Frontal cortex (tissue), 4 donors: ENCODE data around the gene INPP5A. TPM values are rescaled to one million over a fixed set of nuclear protein-coding genes. Genes with fewer than 3 reads are reported as not detected.

Experiments
- DNase-seq, 2 donors: peaks; one replicate each; pipeline ENCODE4 v3.0.0; 2012; ENCODE audit warnings: low spot score in 2 of 2
- FAIRE-seq: peaks from 2 replicates; lab custom pipeline; 2012; peaks lifted over from hg19 to GRCh38; lab: Jason Lieb, UNC
- total RNA-seq: library from RNA; depleted of rRNA; stranded (reverse); fragments of >200 nt; gene quantifications from one replicate; pipeline ENCODE4 v1.2.3, GENCODE V29; 2014
- donor health status: control.
- donor health status: control.
- donor health status: control.

Gene INPP5A
- total RNA-seq, 1 donor from 2014 or later = 38.7 TPM

DNA sequence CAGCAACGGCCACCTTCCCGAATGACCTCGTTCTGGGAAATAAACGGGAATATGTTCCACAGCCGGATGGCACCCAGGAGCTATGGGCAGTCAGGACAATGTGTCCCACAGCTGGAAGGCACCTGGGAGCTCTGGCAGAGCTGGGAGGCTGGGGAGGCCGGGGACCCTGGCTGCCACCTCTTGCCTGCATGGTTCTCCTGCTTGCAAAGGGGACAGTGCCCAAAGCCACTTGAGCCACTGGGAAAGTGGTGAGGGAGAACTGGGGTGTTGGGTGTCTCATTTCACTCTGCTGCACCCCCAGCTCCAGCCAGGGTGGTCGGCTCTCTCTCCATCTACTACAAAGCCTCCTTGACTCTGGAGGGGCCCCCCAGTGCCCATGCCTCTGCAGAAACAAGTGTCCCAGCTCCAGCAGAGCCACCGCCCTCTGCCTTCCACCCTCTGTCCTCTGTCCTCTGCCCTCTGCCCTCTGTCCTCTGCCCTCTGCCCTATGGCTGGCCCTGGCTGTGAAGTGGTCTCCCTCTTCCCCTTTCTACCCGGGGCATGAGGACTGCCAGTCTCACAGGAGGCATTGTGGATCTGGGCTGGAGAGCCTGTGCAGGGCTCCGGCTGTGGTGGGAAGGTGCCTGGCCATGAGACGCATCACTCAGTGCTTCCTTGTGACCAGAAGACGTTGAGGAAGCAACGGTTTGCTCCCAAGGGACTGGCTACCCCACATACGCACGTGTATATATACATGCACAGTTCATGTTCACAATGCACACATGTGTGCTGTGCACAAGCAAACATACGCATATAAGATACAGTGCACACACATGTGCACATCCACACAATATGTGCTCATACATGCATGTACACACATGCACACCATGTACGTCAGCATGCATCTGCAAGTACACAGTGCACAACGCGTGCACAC lies 21.5 kb upstream of the INPP5A start:
- FAIRE-seq (no peak), DNase-seq (no peak)

DNA sequence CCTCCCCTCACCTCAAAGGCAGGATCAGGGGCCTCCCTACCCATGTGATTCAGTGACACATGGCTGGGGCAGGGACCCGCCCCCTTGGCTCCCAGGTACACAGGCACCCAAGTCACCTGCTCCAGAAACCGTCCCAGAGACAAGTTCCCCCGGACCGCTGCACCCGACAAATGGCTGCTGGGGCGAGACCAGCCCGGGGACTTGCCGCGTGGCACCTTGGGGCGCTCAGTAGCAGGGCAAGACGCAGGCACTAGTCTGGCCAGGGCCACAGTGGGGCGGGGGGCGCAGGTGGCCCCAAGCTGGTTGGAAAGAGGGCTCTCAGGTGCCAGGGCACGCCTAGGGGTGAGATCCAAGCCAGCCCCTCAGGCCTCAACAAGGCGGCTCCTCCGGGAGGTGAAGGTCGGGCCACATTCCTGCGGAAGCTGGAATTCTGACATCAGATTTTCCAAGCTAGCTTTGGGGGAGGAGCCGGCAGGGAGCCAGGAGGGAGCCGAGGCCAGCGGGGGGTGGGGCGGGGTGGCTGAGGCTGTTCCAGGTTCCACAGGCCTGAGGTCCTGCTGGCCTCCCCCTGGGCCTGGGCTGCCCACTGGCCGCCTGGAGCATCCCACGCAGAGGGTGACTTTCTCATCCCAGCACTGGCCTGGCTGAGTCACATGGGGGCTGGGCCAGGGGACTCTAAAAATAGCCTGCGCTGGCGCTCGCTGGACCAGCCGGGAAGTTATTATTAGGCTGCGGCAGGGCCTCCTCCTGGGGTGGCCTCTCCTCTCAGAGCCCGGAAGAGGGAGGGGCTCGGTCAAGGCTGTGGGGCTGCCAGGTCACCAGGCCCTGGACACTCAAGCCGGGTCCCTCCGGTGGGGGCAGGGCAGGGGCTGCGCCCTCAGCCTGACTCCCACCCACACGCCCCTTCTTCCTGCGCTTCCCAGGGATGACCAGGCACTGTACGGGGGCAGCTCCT lies 20.5 kb upstream of the INPP5A start:
- peak; percentile 76 to 92 for DNase-seq
- no peak for FAIRE-seq

GRCh38 chr10:132517951-132518521 lies 19.6 kb upstream of the INPP5A start:
- peak in 1 of 2 donors; percentile 15 for DNase-seq
- no peak for FAIRE-seq

DNA sequence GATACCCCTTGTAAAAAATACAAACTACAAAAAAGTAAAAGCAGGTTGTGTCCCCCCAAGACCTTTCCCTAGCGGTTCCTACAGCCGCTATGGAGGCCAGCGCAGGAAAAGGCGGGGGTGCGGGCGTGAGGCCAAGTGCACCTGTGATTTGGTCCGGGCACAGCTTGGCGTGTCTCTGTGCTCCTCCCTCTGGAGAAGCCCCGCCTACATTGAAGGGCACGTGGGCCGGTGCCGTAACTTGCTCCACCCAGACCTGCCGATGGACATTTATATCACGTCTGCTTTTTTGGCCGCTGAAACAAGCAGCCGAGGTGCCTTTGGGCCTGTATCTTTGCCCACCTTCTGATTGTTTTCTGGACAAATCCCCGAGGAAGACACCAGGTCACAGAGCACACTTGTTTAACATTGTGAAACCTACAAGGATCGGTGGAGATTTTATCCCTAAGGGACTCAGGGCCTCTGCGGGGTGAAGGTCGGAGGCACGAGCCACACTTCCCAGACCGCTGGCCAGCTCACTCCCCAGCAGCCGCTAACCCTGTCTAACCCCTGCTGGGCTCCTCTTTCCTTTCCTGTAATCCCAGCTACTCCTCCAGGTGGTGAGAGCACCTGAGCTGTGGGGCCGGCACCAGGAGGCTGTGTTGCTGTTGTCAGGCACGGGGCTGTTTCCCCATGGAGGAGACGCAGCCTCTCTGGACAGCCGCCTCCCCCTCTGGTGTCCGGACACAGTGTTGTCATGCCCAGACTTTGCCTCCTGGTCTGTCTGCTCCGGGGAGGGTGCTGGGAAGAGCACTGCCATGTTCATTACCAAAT lies 18.8 kb upstream of the INPP5A start:
- FAIRE-seq = no peak
- peak in 1 of 2 donors; percentile 14 for DNase-seq

GRCh38 chr10:132519382-132520176 lies 18.0 kb upstream of the INPP5A start:
- DNase-seq = no peak
- no peak for FAIRE-seq

DNA sequence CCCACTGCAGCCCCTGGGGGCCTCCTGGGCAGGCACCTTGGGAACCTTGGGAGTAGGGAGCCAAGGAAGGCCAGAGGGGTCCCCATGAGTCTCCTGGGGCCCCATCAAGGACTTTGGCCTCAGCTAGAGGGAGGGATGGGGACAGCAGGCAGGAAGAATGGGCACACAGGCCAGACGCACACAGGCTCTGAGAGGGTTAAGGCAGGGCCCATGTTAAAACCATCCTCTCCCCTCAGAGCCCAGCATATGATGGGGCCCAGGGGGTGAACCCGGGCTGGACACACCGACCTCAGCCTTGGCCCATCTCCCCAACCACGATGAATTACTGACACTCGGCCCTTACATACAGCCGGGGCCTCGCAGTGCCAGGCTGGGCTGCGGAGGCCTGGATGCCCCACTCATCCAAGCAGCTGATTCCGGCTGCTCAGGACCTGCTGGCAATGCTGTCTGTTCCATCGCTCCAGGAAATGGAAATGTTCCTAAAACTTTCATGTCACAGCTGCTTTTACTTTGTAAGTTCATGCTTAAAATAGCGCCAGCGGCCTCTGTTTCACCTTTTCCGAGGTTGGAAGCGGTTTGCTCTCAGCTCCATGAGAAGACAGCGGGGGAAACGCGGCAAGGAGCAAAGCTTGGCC lies 17.3 kb upstream of the INPP5A start:
- DNase-seq (no peak), FAIRE-seq (no peak)

DNA sequence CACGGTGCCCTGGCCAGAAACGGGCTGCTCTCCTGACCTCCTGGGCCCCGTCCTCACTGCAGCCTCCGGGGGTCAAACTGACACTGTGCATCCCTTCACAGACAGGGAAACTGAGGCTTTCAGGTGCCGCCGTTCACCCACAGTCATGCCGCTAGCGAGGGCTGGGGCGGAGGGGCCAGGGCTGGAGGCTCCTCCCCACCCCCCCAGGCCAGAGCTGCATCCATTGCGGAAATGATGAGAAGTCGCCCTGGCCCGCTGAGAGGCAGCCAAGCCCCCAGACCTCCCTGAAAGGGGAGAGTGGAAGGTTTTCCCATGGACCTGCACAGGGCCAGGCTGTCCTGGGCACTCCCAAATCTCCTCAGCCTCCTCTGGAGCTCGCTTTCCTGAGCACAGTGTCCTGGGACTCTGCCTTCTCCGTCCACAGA lies 16.5 kb upstream of the INPP5A start:
- FAIRE-seq = no peak
- no peak for DNase-seq

GRCh38 chr10:132521466-132522102 lies 16.0 kb upstream of the INPP5A start:
- FAIRE-seq (no peak), DNase-seq (no peak)

- FAIRE-seq = no peak
- DNase-seq = no peak
Measured at GRCh38 chr10:132522521-132523411, 14.8 kb upstream of the INPP5A start.

DNA sequence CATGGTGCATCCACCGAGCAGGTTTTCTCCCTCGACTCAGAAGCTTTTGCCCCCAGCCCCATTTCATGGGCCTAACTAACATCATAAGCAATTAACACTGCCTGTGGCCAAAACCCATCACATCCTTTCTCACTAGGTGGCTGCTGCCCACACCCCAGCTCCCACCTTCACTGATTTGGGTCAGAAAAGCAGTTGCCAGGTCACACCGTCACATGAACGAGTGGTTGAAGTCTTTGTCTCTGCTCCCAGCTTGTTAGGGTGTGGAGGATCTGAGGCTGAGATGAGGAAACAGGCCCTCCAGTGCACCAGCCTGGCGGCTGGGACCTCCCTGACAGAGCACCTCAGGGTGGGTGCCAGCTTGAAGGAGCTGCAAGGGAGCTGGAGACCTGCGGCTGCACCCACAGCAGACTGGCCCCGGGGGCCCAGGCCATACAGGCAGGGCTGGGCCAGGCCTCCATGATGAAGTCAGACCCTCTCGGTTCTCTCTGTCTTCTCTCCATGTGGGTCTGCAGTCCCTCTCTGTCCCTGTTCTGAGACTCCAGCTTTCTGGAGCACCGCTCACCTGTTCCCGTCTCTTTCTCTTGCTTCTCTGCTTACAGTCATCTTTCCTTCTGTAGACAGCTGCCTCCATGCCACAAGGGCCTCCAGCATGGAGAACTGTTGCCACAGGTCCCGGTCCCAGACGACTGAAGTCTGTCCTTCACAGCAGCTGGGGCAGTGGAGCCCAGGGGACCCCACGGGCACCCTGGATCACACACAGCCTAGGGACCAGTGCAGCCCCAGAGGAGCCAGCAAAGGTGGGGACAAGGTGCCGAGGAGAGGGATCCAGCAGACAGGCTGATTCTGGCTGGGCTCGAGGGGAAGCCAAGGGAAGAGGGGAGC lies 13.8 kb upstream of the INPP5A start:
- DNase-seq (no peak), FAIRE-seq (no peak)

DNA sequence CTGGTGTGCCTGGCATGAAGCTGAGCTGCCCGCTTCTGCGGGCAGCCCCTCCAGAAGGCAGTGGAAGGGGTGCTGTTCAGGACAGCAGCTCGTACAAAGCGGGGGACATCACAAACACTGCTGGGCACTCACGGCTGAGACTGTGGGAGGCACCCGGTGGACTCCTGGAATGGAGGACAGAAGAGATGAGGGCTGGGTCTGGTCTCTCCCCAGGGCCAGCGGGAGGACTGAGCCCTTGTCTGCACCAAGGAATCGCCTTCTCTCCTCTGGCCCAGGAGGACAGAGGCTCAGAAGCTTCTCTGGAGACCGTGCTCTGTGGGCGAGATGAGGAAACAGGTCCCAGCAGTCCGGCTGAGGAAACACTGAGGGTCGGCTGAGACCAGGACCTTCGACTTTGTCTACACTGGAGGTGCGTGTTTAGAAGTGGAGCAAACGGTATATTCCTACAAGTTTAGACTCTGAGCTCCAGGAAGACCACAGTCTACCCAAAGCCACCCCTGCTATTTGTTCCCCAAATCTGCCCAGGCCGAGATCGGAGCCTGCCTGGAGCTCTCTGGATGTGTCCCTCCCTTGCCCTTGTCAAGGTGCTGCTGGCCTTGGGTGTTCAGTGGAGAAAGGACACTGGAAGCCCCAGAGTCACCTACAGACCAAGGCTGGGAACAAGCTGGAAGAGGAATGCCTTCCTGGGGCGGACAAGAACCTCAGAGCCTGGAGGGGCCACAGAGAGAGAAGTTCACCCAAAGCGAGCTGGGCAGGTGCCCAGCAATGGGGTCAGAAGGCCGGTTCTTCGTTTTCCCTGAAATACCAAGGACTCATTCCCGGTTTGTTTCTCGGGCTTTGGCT lies 12.9 kb upstream of the INPP5A start:
- DNase-seq = no peak

GRCh38 chr10:132526676-132527075 lies 10.9 kb upstream of the INPP5A start:
- DNase-seq (no peak), FAIRE-seq (no peak)

More for the DNA sequence above, 12.9 kb upstream of the INPP5A start:
- no peak for FAIRE-seq

GRCh38 chr10:132527339-132528063 lies 10.1 kb upstream of the INPP5A start:
- DNase-seq (no peak), FAIRE-seq (no peak)

DNA sequence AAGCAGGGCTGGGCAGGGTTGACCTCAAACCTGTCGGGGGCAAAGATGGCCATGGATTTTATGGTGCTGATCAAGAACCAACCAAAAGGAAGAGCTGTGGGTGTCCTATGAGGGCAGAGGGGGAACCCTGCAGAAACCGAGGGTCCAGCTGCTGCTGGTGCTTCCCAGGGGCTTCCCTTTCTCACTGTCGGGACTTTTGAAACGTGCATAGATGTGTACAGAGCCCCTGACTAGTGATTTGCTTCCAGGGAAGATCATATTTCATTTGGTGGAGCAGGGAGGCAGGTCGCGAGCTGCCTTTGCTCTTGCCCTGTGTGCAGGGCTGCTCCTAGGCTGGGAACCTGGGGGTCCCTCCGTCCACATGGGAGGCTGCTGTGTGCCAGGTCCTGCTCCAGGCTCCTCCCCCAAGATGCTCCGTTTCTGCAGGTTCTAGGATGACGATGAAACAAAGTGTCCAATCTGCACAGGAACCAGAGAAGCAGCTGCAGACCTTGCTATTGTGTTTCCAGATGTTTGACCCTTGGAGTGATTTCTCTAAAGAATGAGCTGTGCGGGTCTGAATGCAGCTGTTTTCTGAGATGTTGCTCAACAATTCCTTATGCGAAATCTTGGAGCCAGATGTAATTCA lies 9.4 kb upstream of the INPP5A start:
- DNase-seq (no peak), FAIRE-seq (no peak)
